ENCODE data around the gene ITPRID1. TPM values are rescaled to one million over a fixed set of nuclear protein-coding genes. Genes with fewer than 3 reads are reported as not detected.

ITPRID1 gene
- total RNA-seq, 4 donors from 2014 or later: 1.00 TPM; not detected in 3

GRCh38 chr7:31476073-31476745 lies 37.7 kb upstream of the ITPRID1 start:
- intact Hi-C loops (cut with DNase I): no loop called here
- Histone ChIP-seq H3K36me3 (no peaks in the 10 kb centered on the region), H3K27me3 (no peaks in the 10 kb centered on the region), H3K9me3 (no peaks in the 10 kb centered on the region), H3K4me3 (no peak overlapping the region), H3K27ac (no peak overlapping the region), H3K4me1 (no peaks in the 10 kb centered on the region)
- TF ChIP-seq CTCF (IDR thresholded peaks at IDR 0.05) (no peak), POLR2A (IDR thresholded peaks at IDR 0.05) (no peak)
- DNase-seq: no peak
- 82 to 85% methylated on average over 6 to 7 of the region's 7 CpGs for WGBS, 2 donors

GRCh38 chr7:31476941-31477677 lies 36.8 kb upstream of the ITPRID1 start:
- H3K9me3 ChIP-seq: no peaks in the 10 kb centered on the region
- no peak overlapping the region for H3K27ac ChIP-seq
- 86% methylated on average over 11 of the region's 11 CpGs for WGBS, 2 donors
- no peak for TF ChIP-seq POLR2A (IDR thresholded peaks at IDR 0.05)
- TF ChIP-seq CTCF (IDR thresholded peaks at IDR 0.05): no peak
- intact Hi-C loops (cut with DNase I): no loop called here
- H3K27me3 ChIP-seq: no peaks in the 10 kb centered on the region
- H3K36me3 ChIP-seq: no peaks in the 10 kb centered on the region
- H3K4me3 ChIP-seq: no peak overlapping the region
- no peak for DNase-seq
- no peaks in the 10 kb centered on the region for H3K4me1 ChIP-seq

- DNase-seq: no peak
- Histone ChIP-seq H3K4me1 (no peaks in the 10 kb centered on the region), H3K4me3 (no peak overlapping the region), H3K27ac (no peak overlapping the region), H3K9me3 (no peaks in the 10 kb centered on the region), H3K27me3 (no peaks in the 10 kb centered on the region), H3K36me3 (no peaks in the 10 kb centered on the region)
- WGBS, 2 donors: 64 to 75% methylated on average over 3 of the region's 3 CpGs
- intact Hi-C loops (cut with DNase I): no loop called here
- TF ChIP-seq POLR2A (IDR thresholded peaks at IDR 0.05): no peak
- no peak for TF ChIP-seq CTCF (IDR thresholded peaks at IDR 0.05)
Measured at GRCh38 chr7:31478018-31478417, 35.9 kb upstream of the ITPRID1 start.

- H3K36me3 ChIP-seq: no peaks in the 10 kb centered on the region
- 3 to 29% methylated on average over 6 of the region's 6 CpGs for WGBS, 2 donors
- H3K4me3 ChIP-seq: no peak overlapping the region
- DNase-seq: no peak
- no peaks in the 10 kb centered on the region for H3K9me3 ChIP-seq
- no peak overlapping the region for H3K27ac ChIP-seq
- TF ChIP-seq CTCF (IDR thresholded peaks at IDR 0.05): no peak
- no peak for TF ChIP-seq POLR2A (IDR thresholded peaks at IDR 0.05)
- H3K4me1 ChIP-seq: no peaks in the 10 kb centered on the region
- intact Hi-C loops (cut with DNase I): no loop called here
- no peaks in the 10 kb centered on the region for H3K27me3 ChIP-seq
Measured at GRCh38 chr7:31478721-31479120, 35.2 kb upstream of the ITPRID1 start.

- Histone ChIP-seq H3K9me3 (no peaks in the 10 kb centered on the region), H3K4me1 (no peaks in the 10 kb centered on the region), H3K27me3 (peaks cover 0 to 17% (median 0%) of the 10 kb centered on the region in 4 donors), H3K36me3 (no peaks in the 10 kb centered on the region), H3K27ac (no peak overlapping the region), H3K4me3 (no peak overlapping the region)
- TF ChIP-seq CTCF (IDR thresholded peaks at IDR 0.05): no peak
- TF ChIP-seq POLR2A (IDR thresholded peaks at IDR 0.05): no peak
- intact Hi-C loops (cut with DNase I): no loop called here
- WGBS, 2 donors: 65% methylated on average over 6 of the region's 6 CpGs
- no peak for DNase-seq
Measured at GRCh38 chr7:31487071-31487470, 26.8 kb upstream of the ITPRID1 start.

All from esophagus squamous epithelium (tissue), 5 donors.